DMS 273 treated with DMSO at 0.1 percent for 48 hours (cell line): Measurements from ENCODE around the gene NTHL1.

Experiments used
- DNase-seq: peaks from one replicate; lab custom pipeline; 2025; lab: John Stamatoyannopoulos, UW

The NTHL1 gene

GRCh38 chr16:1991948-1992703 is 55.5 kb downstream of the NTHL1 start:
- no peak for DNase-seq

DNA sequence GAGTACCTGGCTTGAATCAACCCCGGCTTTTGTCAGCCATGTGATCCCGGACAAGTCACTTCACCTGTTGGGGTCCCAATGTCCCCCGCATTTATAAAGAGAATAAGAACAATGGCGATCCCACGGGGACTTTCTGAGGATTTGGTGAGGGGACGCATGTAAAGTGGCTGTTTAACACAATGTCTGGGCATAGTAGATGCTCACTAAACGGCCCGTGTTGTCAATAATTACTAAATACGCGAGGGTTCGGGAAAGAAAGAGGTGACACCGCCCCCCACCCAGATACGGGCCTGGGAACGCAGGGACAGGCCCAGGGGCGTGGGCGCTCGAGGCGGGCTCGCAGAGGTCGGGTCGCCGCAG is 56.1 kb downstream of the NTHL1 start:
- DNase-seq = no peak

GRCh38 chr16:1991135-1991551 is 56.5 kb downstream of the NTHL1 start:
- no peak for DNase-seq

GRCh38 chr16:1990351-1991134 is 57.1 kb downstream of the NTHL1 start:
- no peak for DNase-seq

GRCh38 chr16:1990101-1990350 is 57.6 kb downstream of the NTHL1 start:
- no peak for DNase-seq
